SJSA1 (cell line): ENCODE data around the gene TRIM56. TPM values are rescaled to one million over a fixed set of nuclear protein-coding genes. Genes with fewer than 3 reads are reported as not detected.
"Not testable (repeated sequence)": the region's sequence is repeated elsewhere in the genome, so short reads cannot be mapped to it uniquely, and the experiment has no call there.

ENCODE experiments used
- DNase-seq, 2 experiments: peaks; one replicate each; pipeline ENCODE4 v3.0.0-alpha.2; 2015 to 2020; ENCODE audit warnings: low spot score in 2 of 2, low read depth in 1 of 2
- H3K27ac ChIP-seq: fragments of 250-450 bp; sonication (Bioruptor Pico); 2 replicates; pipeline ENCODE4 v1.5.1; 2020; ENCODE audit warnings: mild to moderate bottlenecking, moderate library complexity
- H3K27me3 ChIP-seq: fragments of 250-450 bp; sonication (Bioruptor Pico); replicated peaks from 2 replicates; pipeline ENCODE4 v1.5.1; 2020; ENCODE audit warnings: mild to moderate bottlenecking, moderate library complexity
- H3K36me3 ChIP-seq: fragments of 250-450 bp; sonication (Bioruptor Pico); 2 replicates; pipeline ENCODE4 v1.5.1; 2020; ENCODE audit warnings: mild to moderate bottlenecking
- H3K4me1 ChIP-seq: fragments of 250-450 bp; sonication (Bioruptor Pico); replicated peaks from 2 replicates; pipeline ENCODE4 v1.6.1; 2021; ENCODE audit warnings: mild to moderate bottlenecking
- H3K4me3 ChIP-seq: fragments of 250-450 bp; sonication (Bioruptor Pico); 2 replicates; pipeline ENCODE4 v1.5.1; 2020; ENCODE audit warnings: mild to moderate bottlenecking
- H3K9me3 ChIP-seq: fragments of 250-450 bp; sonication (Bioruptor Pico); replicated peaks from 2 replicates; pipeline ENCODE4 v1.5.1; 2020; ENCODE audit warnings: mild to moderate bottlenecking
- total RNA-seq: library from RNA; depleted of rRNA; stranded (reverse); fragments of >200 nt; shearing (Covaris generic); gene quantifications from 2 replicates; pipeline ENCODE4 v1.2.3, GENCODE V29; 2014

TRIM56 gene
- total RNA-seq, 1 experiment from 2014 or later: 10.3 TPM

GRCh38 chr7:101077303-101078086 is 7.8 kb upstream of the TRIM56 start:
- Histone ChIP-seq H3K9me3 (no peaks in the 10 kb centered on the region), H3K36me3 (no peaks in the 10 kb centered on the region), H3K4me1 (no peaks in the 10 kb centered on the region), H3K27ac (no peak overlapping the region), H3K27me3 (0 out of 2 replicates have a peak, but pooled peaks cover 3% of the 10 kb centered on the region), H3K4me3 (no peak overlapping the region)
- DNase-seq: peak; percentile 64 to 76

GRCh38 chr7:101081432-101081831 is 3.8 kb upstream of the TRIM56 start:
- Histone ChIP-seq H3K4me1 (peaks cover 12% of the 10 kb centered on the region), H3K36me3 (peaks cover 4% of the 10 kb centered on the region; the same call in 1 of the 2 replicates), H3K27me3 (no peaks in the 10 kb centered on the region), H3K4me3 (no peak overlapping the region), H3K9me3 (no peaks in the 10 kb centered on the region), H3K27ac (no peak overlapping the region)
- no peak for DNase-seq

- peak overlapping the region; percentile 55 for H3K4me3 ChIP-seq
- H3K36me3 ChIP-seq: peaks cover 38% of the 10 kb centered on the region
- H3K27ac ChIP-seq: peak overlapping the region; percentile 91
- peaks cover 16% of the 10 kb centered on the region for H3K4me1 ChIP-seq
- H3K9me3 ChIP-seq: no peaks in the 10 kb centered on the region
- DNase-seq: no peak
- H3K27me3 ChIP-seq: no peaks in the 10 kb centered on the region
Measured at GRCh38 chr7:101084865-101085161, 468 bp upstream of the TRIM56 start.

GRCh38 chr7:101087334-101088068 is 2.2 kb downstream of the TRIM56 start:
- Histone ChIP-seq H3K4me3 (no peak overlapping the region), H3K36me3 (peaks cover 48% of the 10 kb centered on the region), H3K4me1 (peaks cover 23% of the 10 kb centered on the region), H3K27ac (no peak overlapping the region), H3K27me3 (no peaks in the 10 kb centered on the region), H3K9me3 (no peaks in the 10 kb centered on the region)
- no peak for DNase-seq

- H3K4me1 ChIP-seq: peaks cover 23% of the 10 kb centered on the region
- no peak overlapping the region for H3K4me3 ChIP-seq
- peaks cover 48% of the 10 kb centered on the region for H3K36me3 ChIP-seq
- no peaks in the 10 kb centered on the region for H3K9me3 ChIP-seq
- no peak overlapping the region for H3K27ac ChIP-seq
- no peaks in the 10 kb centered on the region for H3K27me3 ChIP-seq
- no peak for DNase-seq
Measured at GRCh38 chr7:101088069-101088425, 2.8 kb downstream of the TRIM56 start.

GRCh38 chr7:101088858-101089529 is 3.7 kb downstream of the TRIM56 start:
- no peak for DNase-seq
- Histone ChIP-seq H3K27ac (no peak overlapping the region), H3K9me3 (no peaks in the 10 kb centered on the region), H3K36me3 (peaks cover 48% of the 10 kb centered on the region), H3K4me1 (peaks cover 32% of the 10 kb centered on the region), H3K4me3 (no peak overlapping the region), H3K27me3 (no peaks in the 10 kb centered on the region)

- Histone ChIP-seq H3K4me3 (no peak overlapping the region), H3K4me1 (peaks cover 37% of the 10 kb centered on the region), H3K36me3 (peaks cover 48% of the 10 kb centered on the region), H3K27ac (no peak overlapping the region), H3K9me3 (no peaks in the 10 kb centered on the region), H3K27me3 (no peaks in the 10 kb centered on the region)
- no peak for DNase-seq
Measured at GRCh38 chr7:101089876-101090275, 4.6 kb downstream of the TRIM56 start.

- not testable (repeated sequence) for H3K9me3 ChIP-seq, H3K27ac ChIP-seq, H3K27me3 ChIP-seq, DNase-seq, H3K4me3 ChIP-seq
- H3K4me1 ChIP-seq: peaks cover 31% of the 10 kb centered on the region
- H3K36me3 ChIP-seq: peaks cover 34% of the 10 kb centered on the region
Measured at GRCh38 chr7:101092266-101092905, 7.1 kb downstream of the TRIM56 start.

- Histone ChIP-seq H3K4me1 (peaks cover 37% of the 10 kb centered on the region), H3K9me3 (no peaks in the 10 kb centered on the region), H3K27me3 (no peaks in the 10 kb centered on the region), H3K36me3 (peaks cover 19% of the 10 kb centered on the region), H3K27ac (peak overlapping the region; percentile 86), H3K4me3 (no peak overlapping the region)
- DNase-seq: peak in 1 of 2 experiments; percentile 64
Measured at GRCh38 chr7:101093906-101094305, 8.6 kb downstream of the TRIM56 start.

GRCh38 chr7:101094376-101094775 is 9.1 kb downstream of the TRIM56 start:
- Histone ChIP-seq H3K27me3 (no peaks in the 10 kb centered on the region), H3K27ac (peak overlapping the region; percentile 86), H3K4me1 (peaks cover 42% of the 10 kb centered on the region), H3K4me3 (no peak overlapping the region), H3K9me3 (no peaks in the 10 kb centered on the region), H3K36me3 (peaks cover 14% of the 10 kb centered on the region)
- DNase-seq: no peak

GRCh38 chr7:101094791-101095375 is 9.6 kb downstream of the TRIM56 start:
- no peaks in the 10 kb centered on the region for H3K27me3 ChIP-seq
- peaks cover 47% of the 10 kb centered on the region for H3K4me1 ChIP-seq
- H3K9me3 ChIP-seq: no peaks in the 10 kb centered on the region
- H3K27ac ChIP-seq: peak overlapping the region; percentile 86
- H3K36me3 ChIP-seq: peaks cover 9% of the 10 kb centered on the region
- peak; percentile 62 to 65 for DNase-seq
- no peak overlapping the region for H3K4me3 ChIP-seq

- H3K27me3 ChIP-seq: no peaks in the 10 kb centered on the region
- H3K4me3 ChIP-seq: no peak overlapping the region
- DNase-seq: no peak
- H3K36me3 ChIP-seq: peaks cover under 1% of the 10 kb centered on the region
- H3K9me3 ChIP-seq: no peaks in the 10 kb centered on the region
- H3K4me1 ChIP-seq: peaks cover 56% of the 10 kb centered on the region
- no peak overlapping the region for H3K27ac ChIP-seq
Measured at GRCh38 chr7:101096331-101096956, 11.2 kb downstream of the TRIM56 start.

- H3K27ac ChIP-seq: no peak overlapping the region
Measured at GRCh38 chr7:101096957-101097347, 11.7 kb downstream of the TRIM56 start.

More at GRCh38 chr7:101096957-101097347, 11.7 kb downstream of the TRIM56 start:
- H3K36me3 ChIP-seq: no peaks in the 10 kb centered on the region; the same call in 1 of the 2 replicates
- H3K9me3 ChIP-seq: no peaks in the 10 kb centered on the region
- peaks cover 61% of the 10 kb centered on the region for H3K4me1 ChIP-seq
- H3K4me3 ChIP-seq: no peak overlapping the region
- H3K27me3 ChIP-seq: no peaks in the 10 kb centered on the region
- no peak for DNase-seq
